Central memory CD8-positive, alpha-beta T cell (primary cell): ENCODE data around the gene B3GNT5.

ENCODE experiments used
- ATAC-seq: fragments of 150-1000 bp; cut with Tn5 transposase; replicated peaks from 2 replicates; pipeline ENCODE4 v1.10.0; 2022; ENCODE audit warnings: mild to moderate bottlenecking, moderate FRiP score, moderate number of reproducible peaks; ENCODE audit not compliant: poor library complexity, severe bottlenecking; ENCODE audit errors: extremely low read depth
- DNase-seq, 2 donors: peaks; one replicate each; pipeline ENCODE4 v3.0.0; 2021; ENCODE audit warnings: low spot score in 2 of 2
- H3K27ac Mint-ChIP-seq: one replicate; pipeline ENCODE4 v1.8.0; 2022; ENCODE audit warnings: low read depth, mild to moderate bottlenecking, moderate library complexity, mixed read lengths
- H3K27me3 Mint-ChIP-seq: one replicate; pipeline ENCODE4 v1.8.0; 2022; ENCODE audit warnings: mixed read lengths
- H3K36me3 Mint-ChIP-seq: one replicate; pipeline ENCODE4 v1.8.0; 2022; ENCODE audit warnings: mild to moderate bottlenecking, moderate library complexity, mixed read lengths; ENCODE audit not compliant: insufficient read depth
- H3K4me1 Mint-ChIP-seq: one replicate; pipeline ENCODE4 v1.8.0; 2022; ENCODE audit warnings: mixed read lengths
- H3K4me3 Mint-ChIP-seq: one replicate; pipeline ENCODE4 v1.8.0; 2022; ENCODE audit warnings: mild to moderate bottlenecking, moderate library complexity, mixed read lengths
- H3K9me3 Mint-ChIP-seq: one replicate; pipeline ENCODE4 v1.8.0; 2022; ENCODE audit warnings: mixed read lengths

The B3GNT5 gene, protein sequence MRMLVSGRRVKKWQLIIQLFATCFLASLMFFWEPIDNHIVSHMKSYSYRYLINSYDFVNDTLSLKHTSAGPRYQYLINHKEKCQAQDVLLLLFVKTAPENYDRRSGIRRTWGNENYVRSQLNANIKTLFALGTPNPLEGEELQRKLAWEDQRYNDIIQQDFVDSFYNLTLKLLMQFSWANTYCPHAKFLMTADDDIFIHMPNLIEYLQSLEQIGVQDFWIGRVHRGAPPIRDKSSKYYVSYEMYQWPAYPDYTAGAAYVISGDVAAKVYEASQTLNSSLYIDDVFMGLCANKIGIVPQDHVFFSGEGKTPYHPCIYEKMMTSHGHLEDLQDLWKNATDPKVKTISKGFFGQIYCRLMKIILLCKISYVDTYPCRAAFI

DNA sequence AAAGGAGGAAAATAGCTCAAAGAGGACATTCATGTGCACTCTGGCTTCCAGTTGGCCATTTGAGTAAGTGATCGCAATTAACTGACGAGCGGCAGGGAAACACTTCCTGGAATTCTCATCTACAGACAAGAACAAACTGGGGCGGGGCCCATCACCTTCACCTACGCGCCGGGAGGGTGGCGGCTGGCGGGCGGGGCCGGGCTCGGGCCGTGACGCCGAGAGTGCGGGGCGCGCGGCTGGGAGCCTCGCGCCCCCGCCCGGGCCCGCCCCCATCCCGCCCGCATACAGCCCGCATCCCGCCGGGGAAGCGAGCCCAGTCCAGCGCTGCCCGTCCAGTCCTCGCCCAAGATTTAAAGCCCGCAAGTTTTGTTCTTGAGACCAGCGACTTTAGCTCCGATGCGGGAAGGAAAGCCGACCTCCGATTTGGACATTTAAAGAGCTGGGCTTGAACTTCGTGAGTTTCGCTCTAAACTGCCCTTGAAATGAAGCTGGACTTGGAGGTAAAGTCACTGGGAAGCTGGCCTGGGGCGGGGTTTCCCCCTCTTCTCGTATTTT, at the start of gene B3GNT5:
B3GNT5 (plus strand) TSS at position 281 of the 555 bp plus-strand sequence. CDS start 16,546 bp downstream, outside the sequence.
- Mint-ChIP-seq H3K4me3 (peak within 1 kb of the TSS; percentile 76), H3K36me3 (peaks cover 3% of the 10 kb centered on the region), H3K9me3 (no peaks in the 10 kb centered on the region), H3K27me3 (peaks cover 31% of the 10 kb centered on the region), H3K27ac (no peak within 1 kb of the TSS), H3K4me1 (peaks cover 4% of the 10 kb centered on the region)
- no peak for DNase-seq
- ATAC-seq: peak; percentile 19

DNA sequence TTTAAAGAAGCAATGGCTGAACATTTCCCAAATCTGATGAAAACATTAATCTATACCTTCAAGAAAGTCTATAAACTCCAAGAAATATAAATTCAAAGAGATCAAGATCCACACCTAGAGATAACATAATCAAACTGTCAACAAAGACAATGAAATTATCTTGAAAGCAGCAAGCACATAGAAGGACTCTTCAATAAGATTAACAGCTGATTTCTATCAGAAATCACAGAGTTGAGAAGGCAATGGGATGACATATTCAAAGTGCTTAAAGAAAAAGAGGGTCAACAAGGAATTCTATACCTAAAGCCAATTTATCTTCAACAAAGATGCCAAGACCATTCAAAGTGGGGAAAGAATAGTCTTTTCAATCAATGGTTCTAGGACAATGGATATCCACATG, 49.4 kb upstream of the B3GNT5 start:
- H3K27ac Mint-ChIP-seq: no peak overlapping the region
- H3K36me3 Mint-ChIP-seq: no peaks in the 10 kb centered on the region
- peaks cover 7% of the 10 kb centered on the region for H3K4me1 Mint-ChIP-seq
- no peak overlapping the region for H3K4me3 Mint-ChIP-seq
- no peak for ATAC-seq
- peaks cover 7% of the 10 kb centered on the region for H3K9me3 Mint-ChIP-seq
- no peaks in the 10 kb centered on the region for H3K27me3 Mint-ChIP-seq
- DNase-seq: no peak

DNA sequence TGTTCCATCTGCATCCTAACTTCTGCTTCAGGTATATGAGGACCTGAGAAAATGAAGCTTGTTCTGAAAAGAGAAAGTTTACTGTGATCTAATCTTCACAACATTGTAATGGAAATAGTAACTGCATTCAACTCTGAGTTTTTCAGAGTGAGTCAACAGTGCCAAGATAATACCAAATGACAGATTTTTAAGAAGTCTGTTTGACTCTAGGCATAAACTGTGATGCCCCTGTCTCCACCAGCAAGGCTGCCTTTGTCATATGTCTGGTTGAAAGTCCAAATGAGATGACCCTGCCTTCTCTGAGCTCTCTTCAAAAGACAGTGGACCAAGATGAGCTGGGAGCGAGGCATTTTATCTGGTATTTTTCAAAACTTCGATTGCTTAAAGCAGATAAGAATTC, 44.8 kb upstream of the B3GNT5 start:
- Mint-ChIP-seq H3K27ac (no peak overlapping the region), H3K9me3 (peaks cover 7% of the 10 kb centered on the region), H3K27me3 (no peaks in the 10 kb centered on the region), H3K36me3 (no peaks in the 10 kb centered on the region), H3K4me1 (no peaks in the 10 kb centered on the region), H3K4me3 (no peak overlapping the region)
- ATAC-seq (no peak), DNase-seq (no peak)

DNA sequence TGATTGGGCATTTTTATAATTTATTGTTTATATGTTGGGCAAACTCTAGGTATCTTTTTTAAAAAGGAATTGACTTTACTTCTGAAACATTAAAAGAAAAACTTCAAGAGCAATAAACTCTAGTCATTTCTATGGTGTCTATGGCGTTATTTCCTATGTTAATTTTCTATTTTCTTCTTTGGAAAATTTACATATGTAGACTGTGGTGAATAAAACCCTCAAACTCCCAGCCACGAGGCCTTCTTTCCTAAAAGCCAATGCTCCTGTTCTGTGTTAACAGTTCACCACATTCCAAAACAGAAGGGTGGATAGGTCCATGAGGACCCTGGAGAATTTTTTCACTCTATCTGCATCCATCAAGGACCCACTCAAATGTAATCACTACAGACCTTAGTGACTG, 44.3 kb upstream of the B3GNT5 start:
- Mint-ChIP-seq H3K27me3 (no peaks in the 10 kb centered on the region), H3K4me3 (no peak overlapping the region), H3K36me3 (no peaks in the 10 kb centered on the region), H3K4me1 (no peaks in the 10 kb centered on the region), H3K27ac (no peak overlapping the region), H3K9me3 (peaks cover 2% of the 10 kb centered on the region)
- DNase-seq (no peak), ATAC-seq (no peak)

DNA sequence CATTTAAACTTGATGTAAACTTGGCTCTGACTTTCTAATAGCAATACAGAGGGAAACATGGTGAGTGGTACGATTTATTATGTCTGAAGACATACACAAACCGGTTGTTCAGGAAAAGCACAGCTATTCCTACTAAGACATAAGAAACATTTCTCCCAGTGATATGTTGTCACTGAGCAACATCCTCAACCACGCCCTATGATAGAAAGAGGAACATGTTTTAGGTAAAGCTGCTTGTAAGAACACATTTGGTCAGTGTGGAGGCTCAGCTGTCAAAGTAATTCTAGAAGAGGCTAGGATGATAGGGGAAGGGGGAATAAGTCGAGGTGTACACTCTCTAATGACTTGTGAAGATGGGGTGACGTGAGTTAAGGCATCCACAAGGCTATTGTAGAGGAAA, 42.7 kb upstream of the B3GNT5 start:
- Mint-ChIP-seq H3K4me1 (no peaks in the 10 kb centered on the region), H3K4me3 (no peak overlapping the region), H3K27me3 (no peaks in the 10 kb centered on the region), H3K36me3 (peaks cover 3% of the 10 kb centered on the region), H3K27ac (no peak overlapping the region), H3K9me3 (no peaks in the 10 kb centered on the region)
- no peak for DNase-seq
- ATAC-seq: no peak

DNA sequence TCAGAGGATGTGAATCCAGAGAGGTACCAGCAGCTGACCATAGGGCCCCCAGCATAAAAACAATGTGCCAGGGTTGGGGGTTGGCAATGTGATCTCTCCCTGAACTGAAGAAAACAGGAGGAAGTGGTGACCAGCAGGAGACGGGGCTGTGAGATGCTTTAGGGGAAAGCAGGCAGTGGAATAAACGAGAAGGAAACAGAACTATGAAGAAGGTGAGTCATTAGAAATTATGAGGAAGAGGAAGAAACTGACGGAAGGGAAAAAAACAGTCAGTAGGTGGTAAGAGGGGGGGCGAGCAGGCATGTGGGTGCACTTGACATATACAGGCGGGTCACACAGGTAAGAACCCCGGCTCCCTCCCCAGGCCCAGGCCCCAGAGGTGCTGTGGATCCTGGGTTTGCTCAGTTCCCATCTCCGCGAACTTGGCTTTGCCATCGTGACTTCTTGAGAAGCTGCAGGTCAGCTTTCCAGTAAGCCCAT, 42.2 kb upstream of the B3GNT5 start:
- no peak overlapping the region for H3K4me3 Mint-ChIP-seq
- no peaks in the 10 kb centered on the region for H3K27me3 Mint-ChIP-seq
- ATAC-seq: no peak
- peaks cover 3% of the 10 kb centered on the region for H3K36me3 Mint-ChIP-seq
- H3K27ac Mint-ChIP-seq: no peak overlapping the region
- H3K4me1 Mint-ChIP-seq: no peaks in the 10 kb centered on the region
- H3K9me3 Mint-ChIP-seq: no peaks in the 10 kb centered on the region
- DNase-seq: no peak

DNA sequence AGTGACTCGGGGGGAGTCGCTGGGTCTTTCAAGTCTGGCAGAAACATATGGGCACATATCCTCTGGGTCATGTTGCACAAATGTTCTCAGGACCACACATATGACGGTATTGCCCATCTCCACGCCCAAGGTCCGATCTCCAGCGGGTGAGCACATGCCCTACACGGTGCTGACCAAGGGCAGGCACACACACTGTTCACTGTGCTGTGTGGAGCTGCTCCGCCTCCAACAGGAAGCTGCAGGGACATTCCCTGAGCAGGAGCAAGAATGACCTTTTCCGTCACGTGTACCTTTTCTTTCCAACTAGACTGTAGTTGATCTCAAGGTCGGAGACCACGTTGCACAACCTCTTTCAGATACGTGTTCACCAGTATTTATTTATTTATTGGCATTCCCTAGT, 41.7 kb upstream of the B3GNT5 start:
- H3K27me3 Mint-ChIP-seq: no peaks in the 10 kb centered on the region
- peaks cover 3% of the 10 kb centered on the region for H3K36me3 Mint-ChIP-seq
- no peak overlapping the region for H3K4me3 Mint-ChIP-seq
- no peak overlapping the region for H3K27ac Mint-ChIP-seq
- ATAC-seq (no peak), DNase-seq (no peak)
- no peaks in the 10 kb centered on the region for H3K4me1 Mint-ChIP-seq
- no peaks in the 10 kb centered on the region for H3K9me3 Mint-ChIP-seq

DNA sequence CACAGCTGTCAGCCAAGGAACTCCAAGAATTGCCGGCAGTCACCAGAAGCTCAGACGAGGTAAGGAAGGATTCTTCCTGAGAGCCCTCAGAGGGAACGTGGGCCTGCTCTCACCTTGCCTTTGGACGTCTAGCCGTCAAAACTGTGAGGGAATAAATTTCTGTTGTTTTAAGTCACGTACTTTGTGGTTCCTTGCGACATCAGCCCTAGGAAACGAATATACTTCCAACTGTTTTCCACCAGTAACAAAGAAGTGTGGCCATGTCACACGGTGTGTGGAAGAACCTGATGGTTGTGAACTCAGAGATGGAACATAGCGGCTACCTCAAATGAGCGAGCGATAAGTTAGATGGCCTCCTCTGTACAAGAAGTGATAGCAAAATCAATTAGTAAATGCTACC, 41.0 kb upstream of the B3GNT5 start:
- Mint-ChIP-seq H3K4me3 (no peak overlapping the region), H3K27ac (no peak overlapping the region), H3K9me3 (no peaks in the 10 kb centered on the region), H3K4me1 (no peaks in the 10 kb centered on the region), H3K27me3 (no peaks in the 10 kb centered on the region), H3K36me3 (peaks cover 3% of the 10 kb centered on the region)
- DNase-seq: no peak
- ATAC-seq: no peak

DNA sequence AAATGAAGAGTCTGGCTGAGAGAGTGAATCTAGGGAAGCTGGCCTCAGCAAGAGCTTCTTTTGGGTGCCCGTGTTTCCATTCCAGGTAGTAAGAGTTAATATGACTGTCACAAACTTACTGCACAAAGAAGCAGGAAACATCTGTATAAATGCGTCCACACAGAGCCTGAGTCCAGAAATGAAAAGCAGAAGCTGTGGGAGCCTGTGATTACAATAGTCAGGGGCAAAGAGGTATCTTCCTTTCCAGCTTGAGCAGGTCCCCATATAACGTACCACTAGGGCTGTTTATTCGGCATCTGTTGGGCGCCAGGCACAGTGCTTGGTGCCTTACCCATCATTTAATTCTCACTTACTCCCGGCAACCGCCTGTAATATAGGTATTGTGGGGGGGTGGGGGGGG, 40.5 kb upstream of the B3GNT5 start:
- ATAC-seq (peak; percentile 49), DNase-seq (no peak)
- H3K4me1 Mint-ChIP-seq: no peaks in the 10 kb centered on the region
- H3K4me3 Mint-ChIP-seq: no peak overlapping the region
- H3K27ac Mint-ChIP-seq: no peak overlapping the region
- H3K9me3 Mint-ChIP-seq: no peaks in the 10 kb centered on the region
- peaks cover 3% of the 10 kb centered on the region for H3K36me3 Mint-ChIP-seq
- H3K27me3 Mint-ChIP-seq: no peaks in the 10 kb centered on the region

DNA sequence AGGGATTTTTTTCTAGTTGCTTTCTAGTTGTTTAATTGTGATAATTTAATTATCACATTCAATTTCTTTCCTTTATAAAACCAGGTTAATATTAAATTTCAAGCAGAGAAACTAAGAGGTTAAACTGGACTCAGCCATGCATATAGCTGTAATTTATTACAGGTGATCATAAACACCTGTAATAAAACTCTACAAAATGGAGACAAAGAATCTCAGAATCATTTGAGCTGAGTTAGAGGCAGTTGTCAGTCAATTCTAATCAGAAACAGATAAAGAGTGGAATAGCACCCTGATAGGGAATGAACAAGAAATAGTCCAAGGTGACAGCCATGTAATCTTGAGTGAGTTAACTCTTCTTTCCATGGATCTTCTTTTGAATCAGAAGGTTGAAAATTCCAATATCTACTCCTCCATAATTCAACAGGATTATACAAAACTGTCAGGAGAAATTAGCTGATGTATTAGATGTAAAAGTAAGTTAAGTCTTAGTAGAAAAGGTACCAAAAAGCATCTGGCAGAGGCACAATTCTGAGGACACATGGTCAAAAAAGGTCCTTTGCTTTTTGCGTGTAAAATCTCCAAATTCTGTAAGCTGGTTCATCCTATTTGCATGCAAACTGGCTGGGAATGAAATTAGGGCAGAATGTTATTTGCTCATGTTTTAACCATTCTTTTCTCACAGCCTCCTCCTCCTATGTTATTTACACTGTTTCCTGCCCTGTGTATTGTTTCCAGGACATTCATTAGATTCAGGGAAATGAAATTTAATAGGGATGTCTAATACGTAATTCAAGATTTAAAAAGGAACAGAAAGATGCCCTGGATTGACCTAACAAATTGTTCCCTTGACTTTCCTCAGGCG, 39.4 kb upstream of the B3GNT5 start:
- ATAC-seq (no peak), DNase-seq (no peak)
- no peak overlapping the region for H3K4me3 Mint-ChIP-seq
- H3K27me3 Mint-ChIP-seq: no peaks in the 10 kb centered on the region
- H3K9me3 Mint-ChIP-seq: no peaks in the 10 kb centered on the region
- no peak overlapping the region for H3K27ac Mint-ChIP-seq
- H3K36me3 Mint-ChIP-seq: peaks cover 3% of the 10 kb centered on the region
- no peaks in the 10 kb centered on the region for H3K4me1 Mint-ChIP-seq

DNA sequence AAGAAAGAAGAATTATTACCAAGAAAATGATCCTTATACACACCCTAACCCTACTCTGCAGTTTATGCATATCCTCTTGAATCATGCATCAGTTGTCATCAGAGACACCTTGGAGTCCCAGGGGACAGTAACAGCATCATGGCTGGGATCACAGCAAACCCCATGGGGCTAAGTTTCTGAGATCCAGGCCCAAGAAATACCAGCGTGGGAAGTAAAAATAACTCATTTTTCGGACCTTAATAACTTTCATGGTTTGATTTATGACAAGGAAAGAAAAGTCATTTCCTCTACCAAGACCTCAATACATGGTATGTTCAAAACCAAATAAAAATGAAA, 38.8 kb upstream of the B3GNT5 start:
- no peak overlapping the region for H3K4me3 Mint-ChIP-seq
- no peaks in the 10 kb centered on the region for H3K4me1 Mint-ChIP-seq
- H3K27ac Mint-ChIP-seq: no peak overlapping the region
- no peak for DNase-seq
- H3K27me3 Mint-ChIP-seq: no peaks in the 10 kb centered on the region
- no peak for ATAC-seq
- H3K9me3 Mint-ChIP-seq: no peaks in the 10 kb centered on the region
- H3K36me3 Mint-ChIP-seq: peaks cover 3% of the 10 kb centered on the region

DNA sequence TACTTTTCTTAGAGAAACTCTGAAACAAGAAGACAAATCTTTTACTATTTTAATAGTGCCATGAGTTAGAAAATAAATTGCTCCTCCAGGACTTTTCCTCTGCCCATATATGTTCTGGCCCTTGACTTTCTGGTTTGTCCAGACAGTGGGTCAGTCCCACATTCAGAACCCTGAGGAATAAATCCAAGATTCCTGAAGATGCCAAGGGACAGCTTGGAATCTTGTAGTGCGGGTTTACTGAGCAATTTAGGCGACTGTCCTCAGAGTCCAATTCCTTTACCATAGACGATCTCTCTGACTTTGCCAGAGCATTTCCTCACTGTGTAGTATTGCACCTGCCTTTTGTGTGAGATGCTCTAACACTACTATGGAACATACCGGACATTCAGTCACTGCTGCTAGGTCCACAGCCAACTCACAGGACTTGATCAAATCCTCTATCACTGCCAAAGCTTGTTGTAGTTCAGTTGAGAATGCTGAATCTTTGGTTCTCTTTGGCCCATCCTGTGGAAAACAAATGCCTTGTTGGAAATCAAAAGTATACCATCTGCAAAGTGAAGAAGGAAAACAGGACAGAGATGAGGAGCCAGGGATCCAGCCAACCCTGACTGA, 37.4 kb upstream of the B3GNT5 start:
- DNase-seq: no peak
- no peaks in the 10 kb centered on the region for H3K27me3 Mint-ChIP-seq
- H3K36me3 Mint-ChIP-seq: peaks cover 3% of the 10 kb centered on the region
- H3K9me3 Mint-ChIP-seq: no peaks in the 10 kb centered on the region
- no peak for ATAC-seq
- H3K4me1 Mint-ChIP-seq: no peaks in the 10 kb centered on the region
- H3K27ac Mint-ChIP-seq: no peak overlapping the region
- H3K4me3 Mint-ChIP-seq: no peak overlapping the region
